HEK293 (cell line): ENCODE measurements around the gene SPEG.

ENCODE experiments used
- CTCF ChIA-PET: fragments of 350-600 bp; formaldehyde crosslinking; extraction: SDS; loops from one replicate; lab custom pipeline; 2021; ENCODE audit warnings: antibody characterized with exemption; lab: Yijun Ruan, JAX
- POLR2A ChIA-PET: fragments of 300-600 bp; formaldehyde crosslinking; extraction: SDS; loops from one replicate; lab custom pipeline; 2020; ENCODE audit warnings: antibody characterized with exemption, inconsistent platforms; lab: Yijun Ruan, JAX
- H3K27ac ChIP-seq: fragments of 200-500 bp; sonication (Bioruptor generic); 2 replicates; pipeline ENCODE4 v1.5.1; 2014; ENCODE audit warnings: low read depth, low read length, control low read depth, inconsistent platforms; ENCODE audit errors: extremely low read depth
- H3K36me3 ChIP-seq, 2 experiments: fragments of 200-500 bp in 1 of 2; sonication (Bioruptor generic) in 1 of 2; 1 replicate in 1 of 2; 2 replicates in 1 of 2; pipeline ENCODE4 v1.5.1; 2014 to 2017; ENCODE audit warnings: inconsistent platforms in 2 of 2, low read length in 2 of 2; ENCODE audit not compliant: control insufficient read depth in 2 of 2, insufficient read depth in 1 of 2
- H3K4me1 ChIP-seq: fragments of 200-500 bp; sonication (Bioruptor generic); 2 replicates; pipeline ENCODE4 v1.5.1; 2014; ENCODE audit warnings: mild to moderate bottlenecking, low read length, inconsistent platforms; ENCODE audit not compliant: control insufficient read depth, insufficient read depth
- H3K4me3 ChIP-seq: 2 replicates; pipeline ENCODE4 v1.5.1; 2011; ENCODE audit warnings: low read depth, mild to moderate bottlenecking, control low read depth, low read length, moderate library complexity
- H3K9me3 ChIP-seq: fragments of 200-500 bp; sonication (Bioruptor generic); 2 replicates; pipeline ENCODE4 v1.5.1; 2014; ENCODE audit warnings: low read depth, low read length, inconsistent platforms; ENCODE audit not compliant: control insufficient read depth, insufficient read depth
- IKZF3 ChIP-seq: fragments of 450-650 bp; IDR thresholded peaks from 2 replicates; pipeline ENCODE4 v1.5.0; 2018; ENCODE audit warnings: missing biosample characterization, mild to moderate bottlenecking, missing genetic modification characterization, moderate library complexity
- KLF7 ChIP-seq: fragments of 450-650 bp; formaldehyde crosslinking; IDR thresholded peaks from 2 replicates; pipeline ENCODE4 v1.5.1; 2016; ENCODE audit warnings: missing biosample characterization, missing genetic modification characterization, borderline replicate concordance
- OSR2 ChIP-seq: fragments of 450-650 bp; formaldehyde crosslinking; IDR thresholded peaks from 2 replicates; pipeline ENCODE4 v1.5.1; 2016; ENCODE audit warnings: missing biosample characterization, missing genetic modification characterization
- RBAK ChIP-seq: fragments of 450-650 bp; formaldehyde crosslinking; IDR thresholded peaks from 2 replicates; pipeline ENCODE4 v1.5.1; 2016; ENCODE audit warnings: missing biosample characterization, missing genetic modification characterization
- SP2 ChIP-seq: fragments of 450-650 bp; formaldehyde crosslinking; IDR thresholded peaks from 2 replicates; pipeline ENCODE4 v1.5.1; 2016; ENCODE audit warnings: missing biosample characterization, missing genetic modification characterization
- ZBTB17 ChIP-seq: fragments of 450-650 bp; formaldehyde crosslinking; IDR thresholded peaks from 2 replicates; pipeline ENCODE4 v1.5.1; 2016; ENCODE audit warnings: missing biosample characterization, missing genetic modification characterization
- ZBTB8A ChIP-seq: fragments of 450-650 bp; formaldehyde crosslinking; IDR thresholded peaks from 2 replicates; pipeline ENCODE4 v1.5.1; 2016; ENCODE audit warnings: missing biosample characterization, missing genetic modification characterization
- ZFHX2 ChIP-seq: fragments of 450-650 bp; formaldehyde crosslinking; conservative IDR thresholded peaks from 2 replicates; pipeline ENCODE4 v1.5.1; 2016; ENCODE audit warnings: missing biosample characterization, missing genetic modification characterization
- ZNF2 ChIP-seq: fragments of 450-650 bp; formaldehyde crosslinking; IDR thresholded peaks from 2 replicates; pipeline ENCODE4 v1.5.1; 2016; ENCODE audit warnings: missing biosample characterization, missing genetic modification characterization
- ZNF341 ChIP-seq: fragments of 450-650 bp; formaldehyde crosslinking; IDR thresholded peaks from 2 replicates; pipeline ENCODE4; 2016; ENCODE audit warnings: low read depth, missing biosample characterization, missing genetic modification characterization
- ZNF433 ChIP-seq: fragments of 450-650 bp; formaldehyde crosslinking; IDR thresholded peaks from 2 replicates; pipeline ENCODE4 v1.5.1; 2016; ENCODE audit warnings: missing biosample characterization, missing genetic modification characterization, low read depth
- ZNF629 ChIP-seq: fragments of 450-650 bp; formaldehyde crosslinking; IDR thresholded peaks from 2 replicates; pipeline ENCODE4 v1.5.1; 2017; ENCODE audit warnings: missing biosample characterization, missing genetic modification characterization
- ZNF670 ChIP-seq: fragments of 450-650 bp; formaldehyde crosslinking; IDR thresholded peaks from 2 replicates; pipeline ENCODE4 v1.5.1; 2016; ENCODE audit warnings: missing biosample characterization, missing genetic modification characterization, low read depth
- ZNF776 ChIP-seq: fragments of 450-650 bp; formaldehyde crosslinking; IDR thresholded peaks from 2 replicates; pipeline ENCODE4 v1.5.0; 2017; ENCODE audit warnings: missing biosample characterization, missing genetic modification characterization, borderline replicate concordance
- ZNF777 ChIP-seq: fragments of 450-650 bp; formaldehyde crosslinking; IDR thresholded peaks from 2 replicates; pipeline ENCODE4 v1.5.1; 2017; ENCODE audit warnings: missing biosample characterization, missing genetic modification characterization, borderline replicate concordance
- TF ChIP-seq, protein P1 (sequence below): fragments of 450-650 bp; formaldehyde crosslinking; IDR thresholded peaks from 2 replicates; pipeline ENCODE4 v1.5.1; 2016; ENCODE audit warnings: missing biosample characterization, missing genetic modification characterization
- TF ChIP-seq, protein P2 (sequence below): fragments of 450-650 bp; formaldehyde crosslinking; IDR thresholded peaks from 2 replicates; pipeline ENCODE4 v1.5.1; 2016; ENCODE audit warnings: missing biosample characterization, missing genetic modification characterization

The SPEG gene

DNA sequence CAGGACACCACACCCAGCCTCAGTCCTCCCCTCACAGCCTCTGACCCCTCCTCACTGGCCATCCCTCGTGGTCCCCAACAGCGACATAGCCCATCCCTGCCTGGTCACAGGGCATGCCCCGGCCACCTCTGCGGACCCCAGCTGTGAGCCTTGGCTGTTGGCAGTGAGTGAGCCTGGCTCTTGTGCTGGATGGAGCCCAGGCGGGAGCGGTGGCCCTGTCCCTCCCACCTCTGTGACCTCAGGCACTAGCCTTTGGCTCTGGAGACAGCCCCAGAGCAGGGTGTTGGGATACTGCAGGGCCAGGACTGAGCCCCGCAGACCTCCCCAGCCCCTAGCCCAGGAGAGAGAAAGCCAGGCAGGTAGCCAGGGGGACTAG, 8.6 kb upstream of the SPEG start (continued):
- no peak for TF ChIP-seq ZNF670
- TF ChIP-seq SP2 = no peak
- TF ChIP-seq, protein P1, sequence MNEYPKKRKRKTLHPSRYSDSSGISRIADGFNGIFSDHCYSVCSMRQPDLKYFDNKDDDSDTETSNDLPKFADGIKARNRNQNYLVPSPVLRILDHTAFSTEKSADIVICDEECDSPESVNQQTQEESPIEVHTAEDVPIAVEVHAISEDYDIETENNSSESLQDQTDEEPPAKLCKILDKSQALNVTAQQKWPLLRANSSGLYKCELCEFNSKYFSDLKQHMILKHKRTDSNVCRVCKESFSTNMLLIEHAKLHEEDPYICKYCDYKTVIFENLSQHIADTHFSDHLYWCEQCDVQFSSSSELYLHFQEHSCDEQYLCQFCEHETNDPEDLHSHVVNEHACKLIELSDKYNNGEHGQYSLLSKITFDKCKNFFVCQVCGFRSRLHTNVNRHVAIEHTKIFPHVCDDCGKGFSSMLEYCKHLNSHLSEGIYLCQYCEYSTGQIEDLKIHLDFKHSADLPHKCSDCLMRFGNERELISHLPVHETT = no peak
- no peak for TF ChIP-seq RBAK (tag by site-specific recombination)

DNA sequence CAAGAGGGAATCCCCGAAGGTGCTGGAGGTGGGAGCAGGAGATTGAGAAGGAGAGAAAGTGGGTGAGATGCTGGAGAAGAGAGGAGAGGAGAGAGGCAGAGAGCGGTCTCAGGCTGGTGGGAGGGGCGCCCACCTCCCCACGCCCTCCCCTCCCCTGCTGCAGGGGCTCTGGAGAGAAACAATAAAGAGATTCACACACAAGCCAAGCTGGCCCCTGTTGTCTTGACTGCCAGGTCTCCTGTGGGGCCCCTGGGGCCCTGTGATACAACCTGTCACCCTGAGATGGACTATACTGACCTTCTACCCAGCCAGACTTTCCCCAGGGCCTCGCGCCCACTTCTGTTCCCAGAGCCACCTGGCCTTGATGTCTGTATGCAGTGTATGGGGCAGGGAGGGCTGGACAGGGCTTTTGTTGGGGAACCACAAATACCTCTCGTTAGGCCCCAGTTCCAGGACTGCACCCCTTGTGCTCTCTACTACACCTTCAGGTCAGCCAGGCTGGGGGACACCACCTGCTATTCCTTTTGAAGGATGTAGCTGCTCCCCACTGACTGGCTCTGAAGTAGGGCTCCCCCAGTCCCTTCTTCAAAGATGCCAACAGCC, 8.0 kb upstream of the SPEG start:
- ChIA-PET CTCF (interaction anchor here (4.2 kb wide), 1 partner anchor 23 kb away, joined by 20 read pairs; no protein-coding TSS in a partner anchor), POLR2A (no interaction called here)
- Histone ChIP-seq H3K9me3 (no peaks in the 10 kb centered on the region), H3K4me3 (no peak overlapping the region), H3K27ac (no peak overlapping the region), H3K4me1 (no peaks in the 10 kb centered on the region), H3K36me3 (no peaks in the 10 kb centered on the region)
- TF ChIP-seq ZNF777 (tag by site-specific recombination) (no peak), IKZF3 (tag by site-specific recombination) (no peak), ZNF776 (tag by site-specific recombination) (no peak), ZFHX2 (tag by site-specific recombination) (peak; percentile 33; the same call in 1 of the 2 replicates)

DNA sequence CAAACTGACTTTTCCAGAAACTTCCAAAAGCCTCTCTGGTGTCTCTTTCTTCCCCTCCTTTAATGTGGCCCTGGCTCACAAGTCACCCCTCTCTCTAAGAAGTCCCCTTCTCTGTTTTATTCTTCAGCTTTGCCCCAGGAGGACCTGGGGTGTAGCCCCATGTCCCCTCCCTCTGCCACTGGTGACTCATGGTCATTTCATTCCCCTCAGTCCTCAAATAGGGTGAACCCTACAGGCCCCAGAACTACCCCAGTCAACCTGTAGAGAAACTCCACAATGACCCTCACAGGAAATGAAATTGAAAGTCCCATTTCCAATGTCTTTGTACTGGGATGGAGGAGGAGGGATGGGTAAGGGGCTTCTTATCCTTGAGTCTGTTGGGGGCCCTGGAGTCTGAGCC, 6.2 kb upstream of the SPEG start:
- Histone ChIP-seq H3K9me3 (no peaks in the 10 kb centered on the region), H3K27ac (no peak overlapping the region), H3K4me3 (no peak overlapping the region), H3K4me1 (no peaks in the 10 kb centered on the region), H3K36me3 (no peaks in the 10 kb centered on the region)
- TF ChIP-seq ZNF433 = no peak
- TF ChIP-seq KLF7 (tag by site-specific recombination) = no peak
- CTCF ChIA-PET = interaction anchor here (0.6 to 4.2 kb wide), 3 partner anchors 8 to 27 kb away, joined by 3 to 20 read pairs (median 3); no protein-coding TSS in a partner anchor
- POLR2A ChIA-PET = no interaction called here

DNA sequence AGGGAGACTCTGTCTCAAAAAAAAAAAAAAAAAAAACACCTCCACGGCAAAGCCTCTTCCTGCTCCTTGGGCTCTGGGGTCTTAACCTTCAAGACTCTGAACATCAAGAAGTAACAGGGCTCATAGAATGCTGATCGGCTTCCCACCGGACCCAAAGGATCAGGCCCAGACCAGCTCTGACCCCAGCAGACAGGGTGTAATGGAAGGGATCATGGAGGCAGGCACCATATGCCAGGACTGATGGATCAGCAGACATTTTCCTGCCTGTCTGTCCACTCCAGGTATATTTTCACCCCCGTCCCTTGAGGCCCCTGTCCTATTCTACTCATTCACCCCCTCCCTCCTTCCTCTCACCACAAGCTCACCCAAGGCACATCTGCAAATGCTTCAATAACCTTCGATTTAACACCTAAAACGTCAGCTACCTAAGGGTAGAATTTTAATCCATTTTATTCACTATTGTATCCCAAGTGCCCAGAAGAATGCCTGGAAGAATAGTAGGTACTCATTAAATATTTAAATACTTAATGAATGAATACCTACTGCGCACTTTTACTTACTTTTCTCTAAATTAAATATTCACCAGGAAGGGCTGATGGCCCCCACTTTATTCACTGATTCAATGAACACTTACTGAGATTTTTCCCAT, 4.6 kb upstream of the SPEG start:
- Histone ChIP-seq H3K36me3 (no peaks in the 10 kb centered on the region), H3K27ac (no peak overlapping the region), H3K9me3 (no peaks in the 10 kb centered on the region), H3K4me3 (no peak overlapping the region), H3K4me1 (no peaks in the 10 kb centered on the region)
- TF ChIP-seq ZBTB17 (tag by site-specific recombination) (no peak), ZNF341 (tag by site-specific recombination) (no peak), ZNF629 (tag by site-specific recombination) (no peak), OSR2 (tag by site-specific recombination) (no peak), ZNF2 (tag by site-specific recombination) (no peak), ZBTB8A (tag by site-specific recombination) (no peak)
- TF ChIP-seq, protein P2, sequence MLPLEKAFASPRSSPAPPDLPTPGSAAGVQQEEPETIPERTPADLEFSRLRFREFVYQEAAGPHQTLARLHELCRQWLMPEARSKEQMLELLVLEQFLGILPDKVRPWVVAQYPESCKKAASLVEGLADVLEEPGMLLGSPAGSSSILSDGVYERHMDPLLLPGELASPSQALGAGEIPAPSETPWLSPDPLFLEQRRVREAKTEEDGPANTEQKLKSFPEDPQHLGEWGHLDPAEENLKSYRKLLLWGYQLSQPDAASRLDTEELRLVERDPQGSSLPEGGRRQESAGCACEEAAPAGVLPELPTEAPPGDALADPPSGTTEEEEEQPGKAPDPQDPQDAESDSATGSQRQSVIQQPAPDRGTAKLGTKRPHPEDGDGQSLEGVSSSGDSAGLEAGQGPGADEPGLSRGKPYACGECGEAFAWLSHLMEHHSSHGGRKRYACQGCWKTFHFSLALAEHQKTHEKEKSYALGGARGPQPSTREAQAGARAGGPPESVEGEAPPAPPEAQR (tag by site-specific recombination) = no peak
- POLR2A ChIA-PET = interaction anchor here (0.7 kb wide), 2 partner anchors 46 to 595 kb away, joined by 4 read pairs; no protein-coding TSS in a partner anchor
- CTCF ChIA-PET = interaction anchor here (0.6 to 4.2 kb wide), 11 partner anchors 9 to 1843 kb away, joined by 3 to 20 read pairs (median 4); no protein-coding TSS in a partner anchor
